GM10266 (cell line): ENCODE data around the gene GNAI2.

ENCODE experiments used
- DNase-seq: peaks from one replicate; pipeline ENCODE4 v3.0.0; 2012; ENCODE audit errors: extremely low spot score
- TF ChIP-seq, protein P1 (sequence below): IDR thresholded peaks from 2 replicates; pipeline ENCODE4 v1.5.1; 2012; ENCODE audit warnings: mild to moderate bottlenecking, low read depth; ENCODE audit not compliant: control insufficient read depth, insufficient read depth; ENCODE audit errors: missing control alignments

The GNAI2 gene

DNA sequence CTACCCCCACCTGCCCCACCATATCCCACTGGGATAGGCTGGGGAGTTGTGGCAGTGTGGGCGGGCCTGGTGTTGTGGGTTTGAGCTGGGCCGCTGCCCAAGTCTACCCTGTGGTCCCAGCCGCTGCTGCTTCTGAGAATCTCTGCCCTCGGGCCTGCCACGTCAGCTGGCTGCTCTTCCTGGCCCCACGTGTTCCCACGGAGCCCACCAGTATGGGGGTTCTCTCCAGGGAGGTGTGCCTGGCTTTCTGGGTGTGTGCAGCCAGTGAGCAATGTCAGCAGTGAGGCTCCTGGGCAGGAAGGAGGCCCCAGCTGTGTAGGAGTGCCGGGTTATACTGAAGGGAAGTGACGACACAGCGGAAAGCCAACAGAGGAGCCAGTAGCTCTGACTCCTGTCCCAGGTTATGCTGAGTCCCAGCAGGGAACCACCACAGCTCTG, 10.5 kb downstream of the GNAI2 start:
- TF ChIP-seq, protein P1, sequence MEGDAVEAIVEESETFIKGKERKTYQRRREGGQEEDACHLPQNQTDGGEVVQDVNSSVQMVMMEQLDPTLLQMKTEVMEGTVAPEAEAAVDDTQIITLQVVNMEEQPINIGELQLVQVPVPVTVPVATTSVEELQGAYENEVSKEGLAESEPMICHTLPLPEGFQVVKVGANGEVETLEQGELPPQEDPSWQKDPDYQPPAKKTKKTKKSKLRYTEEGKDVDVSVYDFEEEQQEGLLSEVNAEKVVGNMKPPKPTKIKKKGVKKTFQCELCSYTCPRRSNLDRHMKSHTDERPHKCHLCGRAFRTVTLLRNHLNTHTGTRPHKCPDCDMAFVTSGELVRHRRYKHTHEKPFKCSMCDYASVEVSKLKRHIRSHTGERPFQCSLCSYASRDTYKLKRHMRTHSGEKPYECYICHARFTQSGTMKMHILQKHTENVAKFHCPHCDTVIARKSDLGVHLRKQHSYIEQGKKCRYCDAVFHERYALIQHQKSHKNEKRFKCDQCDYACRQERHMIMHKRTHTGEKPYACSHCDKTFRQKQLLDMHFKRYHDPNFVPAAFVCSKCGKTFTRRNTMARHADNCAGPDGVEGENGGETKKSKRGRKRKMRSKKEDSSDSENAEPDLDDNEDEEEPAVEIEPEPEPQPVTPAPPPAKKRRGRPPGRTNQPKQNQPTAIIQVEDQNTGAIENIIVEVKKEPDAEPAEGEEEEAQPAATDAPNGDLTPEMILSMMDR: no peak
- DNase-seq: peak; percentile 77

DNA sequence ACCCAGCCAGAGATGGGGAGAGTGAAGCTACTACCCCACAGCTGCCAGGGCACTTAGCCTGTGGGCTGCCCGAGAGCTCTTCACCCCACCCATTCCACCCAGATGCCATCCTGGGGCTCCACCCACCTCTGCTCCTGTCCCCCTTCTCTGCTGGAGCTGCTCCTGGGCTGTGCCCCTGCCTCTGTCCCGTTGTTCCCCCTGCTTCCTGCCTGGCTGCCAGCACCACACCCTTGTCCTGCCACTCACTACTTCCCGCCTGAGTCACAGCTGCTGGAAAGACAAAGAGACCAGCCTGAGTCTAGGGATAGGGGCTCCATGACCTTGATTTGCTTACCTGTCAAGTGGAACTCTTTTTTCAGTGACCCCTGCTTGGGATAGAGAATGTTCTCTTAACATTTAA, 12.4 kb downstream of the GNAI2 start:
- DNase-seq: no peak
- TF ChIP-seq, protein P1: no peak

DNA sequence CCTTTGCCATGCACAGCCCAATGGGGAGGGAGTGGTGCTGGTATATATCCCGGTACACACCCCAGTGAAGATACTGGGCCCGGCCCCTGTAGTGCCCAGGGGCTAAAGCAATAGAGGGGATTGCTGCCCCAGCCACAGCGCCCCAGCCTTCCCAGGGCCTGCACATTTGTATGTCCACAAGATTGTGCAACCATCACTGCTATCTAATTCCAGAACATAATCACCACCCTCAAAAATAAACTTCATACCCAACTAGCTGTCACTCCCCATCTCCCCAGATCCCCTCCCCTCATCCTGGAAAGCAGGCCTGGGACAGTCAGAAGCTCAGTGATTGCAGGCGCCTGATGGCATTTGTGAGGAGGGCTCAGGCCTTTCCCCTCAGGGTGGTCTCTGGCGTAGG, 13.5 kb downstream of the GNAI2 start:
- no peak for DNase-seq
- TF ChIP-seq, protein P1: no peak

- TF ChIP-seq, protein P1: no peak
- no peak for DNase-seq
Observed at GRCh38 chr3:50250514-50250913, 14.5 kb downstream of the GNAI2 start.

DNA sequence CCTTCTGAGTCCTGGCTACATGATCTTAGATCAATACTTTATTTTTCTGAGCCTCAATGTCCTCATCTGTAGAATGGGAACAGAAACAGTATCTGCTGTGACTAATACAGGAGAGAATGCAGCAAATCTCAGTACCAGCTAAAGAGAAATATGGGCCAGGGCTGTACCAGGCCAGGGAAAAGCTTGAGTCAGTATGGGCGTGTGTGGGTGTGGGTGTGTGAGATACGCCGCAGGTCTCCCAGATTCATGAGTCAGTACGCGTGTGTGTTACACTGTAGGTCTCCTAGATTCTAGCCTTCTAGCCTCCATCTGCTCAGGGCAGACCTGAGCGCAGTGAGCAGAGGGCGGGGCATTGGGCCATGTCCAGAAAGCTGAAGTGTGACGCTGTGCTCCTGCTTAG, 15.2 kb downstream of the GNAI2 start:
- DNase-seq: no peak
- TF ChIP-seq, protein P1: no peak

- TF ChIP-seq, protein P1: no peak
- DNase-seq: no peak
Observed at GRCh38 chr3:50254577-50255250, 18.7 kb downstream of the GNAI2 start.

DNA sequence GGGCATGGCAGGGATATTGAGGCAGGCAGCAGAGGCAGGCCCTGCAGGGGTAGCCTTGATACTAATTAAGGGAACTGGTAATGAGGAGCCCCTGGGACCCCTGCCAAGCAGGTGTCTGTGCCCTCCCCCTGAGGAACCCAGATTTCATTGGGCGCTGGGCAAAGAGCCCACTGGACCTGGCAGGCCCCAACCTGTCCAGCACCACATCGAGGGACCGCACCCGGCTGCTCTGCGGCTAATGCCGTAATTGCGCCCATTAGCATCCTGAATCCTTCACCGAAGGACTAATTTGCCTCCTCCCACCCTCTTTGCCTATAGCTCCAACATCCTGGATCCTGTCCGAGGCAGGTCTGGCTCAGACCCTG, 19.2 kb downstream of the GNAI2 start:
- DNase-seq: no peak
- TF ChIP-seq, protein P1: no peak
